NB4 (cell line): ENCODE data around the gene PDE8B.

Source experiments
- CTCF ChIP-seq: IDR thresholded peaks from one replicate; pipeline ENCODE4 v1.5.1; 2012; ENCODE audit warnings: low read depth, low read length
- TF ChIP-seq, protein P1 (sequence below): IDR thresholded peaks from 2 replicates; pipeline ENCODE4 v1.6.1; 2011; ENCODE audit warnings: low read depth, low read length

DNA sequence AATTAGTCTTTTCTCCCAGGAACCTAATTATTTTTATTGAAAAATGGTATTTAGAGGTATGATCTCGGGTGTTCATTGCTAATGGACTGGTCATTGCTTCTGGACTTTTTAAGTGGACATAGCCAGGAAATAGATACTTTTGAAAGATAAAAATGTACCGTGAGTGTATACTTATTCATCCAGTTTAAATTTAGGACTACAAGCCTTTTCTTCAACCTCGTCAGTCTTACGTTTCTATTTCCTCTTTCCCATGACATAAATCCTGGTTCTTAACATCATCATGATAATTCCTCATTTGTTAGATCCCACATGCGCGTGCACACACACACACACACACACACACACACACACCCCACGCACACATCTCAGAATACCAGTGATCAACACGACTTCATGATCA, 15.1 kb downstream of the PDE8B start:
- TF ChIP-seq CTCF = no peak
- TF ChIP-seq, protein P1, sequence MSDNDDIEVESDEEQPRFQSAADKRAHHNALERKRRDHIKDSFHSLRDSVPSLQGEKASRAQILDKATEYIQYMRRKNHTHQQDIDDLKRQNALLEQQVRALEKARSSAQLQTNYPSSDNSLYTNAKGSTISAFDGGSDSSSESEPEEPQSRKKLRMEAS = no peak
